Stimulated activated CD8-positive, alpha-beta memory T cell treated with anti-CD3 and anti-CD28 coated beads, Interleukin-4, amount 100 ng/mL, for 24 hours (primary cell): ENCODE data around the gene PLEKHD1.
A peak's percentile ranks its signal among the peaks of the same experiment; 100 is the strongest.

ENCODE experiments used
- DNase-seq: peaks from one replicate; pipeline ENCODE4 v3.0.0-alpha.2; 2020; ENCODE audit warnings: low read depth

Gene PLEKHD1

GRCh38 chr14:69547701-69548348 is 63.3 kb downstream of the PLEKHD1 start:
- peak; percentile 11 for DNase-seq

DNA sequence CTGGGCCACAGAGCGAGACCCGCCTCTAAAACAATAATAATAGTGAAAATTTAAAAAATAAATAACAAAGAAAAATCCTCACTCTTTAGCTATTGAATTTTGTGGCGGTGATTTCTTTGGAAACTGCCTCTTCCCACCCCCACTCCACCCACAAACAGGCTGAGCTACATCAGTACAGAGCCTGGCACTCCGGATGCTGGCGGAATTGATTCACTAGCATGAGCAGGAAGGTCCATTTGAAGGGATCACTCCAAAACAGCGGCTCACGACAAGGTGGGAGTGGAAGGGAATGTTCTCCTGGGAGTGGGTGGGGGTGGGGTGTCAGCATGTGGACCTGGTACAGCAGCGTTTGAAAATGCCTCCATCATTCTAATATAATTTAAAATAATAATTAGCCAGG is 64.0 kb downstream of the PLEKHD1 start:
- no peak for DNase-seq

DNA sequence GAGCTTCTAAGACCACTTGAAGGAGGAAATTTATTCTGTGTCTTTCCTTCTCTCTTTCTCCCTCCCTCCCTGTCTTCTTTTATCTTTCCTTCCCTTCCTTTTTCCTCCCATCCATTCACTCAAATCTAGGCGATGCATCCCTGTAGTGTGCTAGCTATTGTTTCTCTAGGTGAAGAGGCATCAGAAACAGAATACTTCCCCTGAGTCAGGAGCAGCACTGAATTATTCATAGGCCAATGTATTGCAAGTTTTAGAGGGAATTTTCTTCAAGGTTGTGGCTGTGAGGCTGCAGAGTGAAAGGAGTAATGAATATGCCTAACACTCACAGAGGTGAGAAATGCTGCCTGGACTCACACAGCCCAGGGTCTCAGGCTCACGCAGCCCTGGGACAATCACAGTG is 67.0 kb downstream of the PLEKHD1 start:
- DNase-seq, result no peak

DNA sequence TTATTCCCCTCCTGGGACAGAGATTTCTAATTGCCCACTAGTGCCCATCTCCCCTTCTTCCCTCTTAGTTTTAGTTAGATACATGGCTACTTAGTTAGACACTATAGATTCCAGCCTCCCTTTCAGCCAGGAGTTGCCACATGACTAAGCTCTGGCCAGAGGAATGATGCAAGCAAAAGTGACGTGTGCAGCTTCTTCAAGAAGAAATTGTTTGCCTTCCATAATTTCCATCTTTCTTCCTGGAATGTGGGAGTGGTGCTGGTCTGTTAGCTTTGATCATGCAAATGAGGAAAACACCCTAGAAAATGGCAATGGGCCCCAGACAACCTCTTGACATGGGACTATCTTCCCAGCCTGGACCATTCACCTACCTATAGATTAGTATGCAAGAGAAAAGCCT is 68.7 kb downstream of the PLEKHD1 start:
- DNase-seq, result no peak

DNA sequence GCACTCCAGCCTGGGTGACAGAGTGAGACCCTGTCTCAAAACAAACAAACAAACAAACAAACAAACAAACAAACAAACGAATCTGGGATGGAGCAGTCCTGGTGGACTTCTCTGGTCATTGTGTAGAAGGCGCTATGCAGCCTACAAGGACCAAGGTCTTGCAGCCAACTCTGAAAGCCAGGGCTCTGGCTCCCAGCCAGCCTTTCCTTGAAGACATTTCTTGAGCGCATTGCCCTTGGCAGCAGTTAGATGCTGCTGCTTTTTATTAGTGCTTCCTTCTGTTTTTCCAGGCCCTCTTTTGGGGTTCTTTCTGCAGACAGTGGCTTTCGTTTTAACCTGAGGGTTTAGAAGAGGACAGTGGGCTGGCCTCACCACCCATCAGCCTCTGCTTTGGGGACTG is 70.0 kb downstream of the PLEKHD1 start:
- no peak for DNase-seq

- DNase-seq, result no peak
Measured at GRCh38 chr14:69558774-69559173, 74.2 kb downstream of the PLEKHD1 start.

DNA sequence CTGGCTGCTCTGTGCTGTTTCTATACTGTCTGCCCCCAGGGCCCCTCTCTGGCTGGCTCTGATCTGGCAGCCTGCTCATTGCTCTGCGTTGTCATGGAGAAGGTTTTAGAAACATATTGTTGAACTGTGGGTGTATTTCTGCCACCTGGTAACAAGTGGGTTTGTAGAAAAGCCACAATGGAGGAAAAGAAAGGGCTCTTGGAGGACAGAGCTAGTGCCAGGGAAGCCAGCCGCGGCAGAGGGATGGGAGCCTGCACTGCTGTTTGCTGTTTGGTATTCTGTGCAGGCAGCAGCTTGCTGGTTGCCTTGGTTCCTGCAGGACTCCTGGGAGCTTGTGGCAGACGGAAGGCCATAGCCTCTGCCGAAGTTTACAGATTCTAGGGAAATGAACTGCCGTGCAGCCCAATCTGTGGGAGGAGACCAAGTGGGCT is 75.1 kb downstream of the PLEKHD1 start:
- DNase-seq, result no peak

GRCh38 chr14:69560826-69561225 is 76.3 kb downstream of the PLEKHD1 start:
- DNase-seq, result no peak

DNA sequence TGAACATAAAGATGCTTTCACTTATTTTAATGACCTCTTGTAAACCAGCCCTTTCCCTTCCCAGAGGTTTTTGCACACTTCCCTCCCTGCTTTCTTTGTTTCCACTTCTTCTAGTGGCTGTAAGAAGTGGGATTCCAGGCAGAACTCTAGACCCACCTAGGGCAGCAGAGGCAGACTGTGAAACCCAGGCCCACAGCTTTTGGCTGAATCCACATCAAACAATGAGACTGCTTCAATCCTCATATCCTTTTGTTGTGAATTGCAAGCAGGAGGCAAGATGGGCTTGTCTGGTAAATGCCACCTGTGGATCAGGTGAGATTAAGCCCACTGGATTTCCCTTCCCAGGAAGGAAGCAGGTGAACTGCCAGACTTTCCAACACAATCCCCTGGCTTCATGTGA is 77.4 kb downstream of the PLEKHD1 start:
- DNase-seq, result no peak

- DNase-seq, result no peak
Measured at GRCh38 chr14:69567563-69567962, 83.0 kb downstream of the PLEKHD1 start.

DNA sequence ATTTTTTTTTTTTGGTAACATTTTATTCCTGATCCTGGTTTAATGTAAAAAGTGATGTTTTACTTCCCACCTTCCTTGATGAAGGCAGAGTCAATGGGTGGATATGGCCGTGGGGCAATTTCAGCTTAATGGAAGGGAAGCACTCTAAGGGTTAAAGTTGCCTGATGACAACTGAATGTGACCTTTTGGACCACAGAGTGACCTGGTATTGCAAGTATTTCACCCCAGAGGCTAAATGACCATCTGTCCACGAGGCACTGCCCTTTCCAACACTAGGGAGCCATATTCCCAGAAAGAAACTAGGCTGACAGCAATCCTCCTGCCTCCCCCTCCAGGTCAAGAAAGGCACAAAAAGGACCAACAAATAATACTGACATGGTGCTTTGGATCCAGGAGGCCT is 85.3 kb downstream of the PLEKHD1 start:
- no peak for DNase-seq

- DNase-seq, result no peak
Measured at GRCh38 chr14:69570836-69571330, 86.4 kb downstream of the PLEKHD1 start.

DNA sequence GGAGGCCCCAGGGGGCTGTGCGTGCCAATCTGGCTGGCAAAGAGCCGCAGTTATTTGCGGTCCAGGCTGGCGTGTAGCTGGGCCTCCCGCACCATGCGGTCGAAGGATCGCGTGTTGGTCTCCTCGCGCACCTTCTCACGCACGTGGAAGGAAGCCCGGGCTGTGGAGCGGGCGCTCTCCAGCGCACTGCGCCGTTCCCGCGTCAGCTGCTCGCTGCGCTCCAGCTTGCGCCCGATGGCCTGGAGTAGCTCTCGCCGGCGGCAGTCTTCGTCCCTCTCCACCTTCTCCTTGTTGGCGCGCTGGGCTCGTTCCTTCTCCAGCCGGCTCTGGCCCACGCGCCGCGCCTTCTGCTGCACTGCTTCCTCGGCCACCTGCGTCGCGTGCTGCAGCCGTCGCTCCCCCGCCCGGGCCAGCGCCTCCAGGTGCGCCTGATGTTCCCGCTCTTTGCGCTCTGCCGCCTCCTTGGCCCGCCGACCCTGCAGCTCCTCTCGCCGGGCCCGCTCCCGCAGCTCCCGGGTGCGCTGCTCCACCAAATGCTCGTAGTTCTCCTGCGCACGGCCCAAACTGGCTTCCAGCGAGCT is 87.0 kb downstream of the PLEKHD1 start:
- no peak for DNase-seq

- no peak for DNase-seq
Measured at GRCh38 chr14:69572030-69572840, 87.7 kb downstream of the PLEKHD1 start.

GRCh38 chr14:69572841-69573135 is 88.3 kb downstream of the PLEKHD1 start:
- no peak for DNase-seq

GRCh38 chr14:69573205-69573830 is 88.8 kb downstream of the PLEKHD1 start:
- DNase-seq, result no peak

DNA sequence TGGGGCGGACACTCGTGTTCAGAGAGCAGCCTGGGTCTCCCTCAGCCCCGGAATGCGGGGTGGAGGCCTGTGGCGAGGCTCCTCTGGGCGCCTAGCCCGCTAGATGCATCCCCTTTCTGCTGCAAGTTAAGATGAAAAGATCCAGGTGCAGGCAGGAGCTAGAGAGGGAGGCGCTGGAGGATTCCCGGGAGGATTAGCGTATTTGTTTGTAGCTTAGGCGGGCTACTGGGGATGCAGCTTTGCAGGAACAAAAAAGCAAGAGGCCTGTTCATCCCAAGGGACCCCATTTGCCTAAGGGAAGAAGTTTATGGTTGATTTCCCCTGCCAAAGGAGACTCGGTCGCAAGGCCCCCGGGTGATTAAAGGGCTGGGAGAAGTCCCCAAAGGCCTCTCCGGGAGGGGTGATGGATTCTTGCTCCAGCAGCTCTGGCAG is 89.3 kb downstream of the PLEKHD1 start:
- DNase-seq, result no peak

- peak; percentile 67 for DNase-seq
Measured at GRCh38 chr14:69574263-69574953, 89.9 kb downstream of the PLEKHD1 start, which contains the start of gene CCDC177. TSS of gene CCDC177 (minus strand) at chr14:69574871. CDS start at chr14:69573622, 1,249 bp downstream.

DNA sequence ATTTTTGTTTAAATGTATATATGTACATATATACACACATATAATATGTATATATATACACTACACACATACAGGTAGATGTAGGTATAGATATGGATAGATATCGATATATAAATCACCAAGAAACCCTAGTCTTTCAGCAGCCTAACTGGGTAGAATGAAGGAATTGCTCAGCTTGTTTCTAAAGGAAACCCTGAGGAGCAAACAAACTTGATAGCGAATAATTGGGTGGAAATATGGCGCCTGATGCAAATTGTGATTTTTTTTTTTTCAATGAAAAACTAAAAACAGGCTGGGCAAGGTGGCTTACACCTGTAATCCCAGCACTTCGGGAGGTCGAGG is 90.4 kb downstream of the PLEKHD1 start:
- no peak for DNase-seq

DNA sequence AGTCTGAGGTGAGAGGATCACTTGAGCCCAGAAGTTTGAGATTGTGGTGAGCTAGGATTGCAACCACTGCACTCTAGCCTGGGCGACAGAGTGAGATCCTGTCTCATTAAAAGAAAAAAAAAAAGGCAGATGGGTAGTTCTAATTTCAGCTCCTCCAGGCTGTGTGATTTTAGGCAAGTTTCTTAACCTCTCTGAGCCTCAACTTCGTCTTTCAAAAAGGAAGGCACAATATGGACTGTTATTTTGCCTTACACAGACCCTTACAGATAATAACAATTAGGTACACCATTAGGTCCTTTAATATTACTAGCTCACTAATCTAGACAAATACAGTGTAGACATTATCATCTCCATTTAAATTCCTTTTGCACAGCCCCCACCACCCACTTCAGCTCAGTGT is 94.9 kb downstream of the PLEKHD1 start:
- no peak for DNase-seq

DNA sequence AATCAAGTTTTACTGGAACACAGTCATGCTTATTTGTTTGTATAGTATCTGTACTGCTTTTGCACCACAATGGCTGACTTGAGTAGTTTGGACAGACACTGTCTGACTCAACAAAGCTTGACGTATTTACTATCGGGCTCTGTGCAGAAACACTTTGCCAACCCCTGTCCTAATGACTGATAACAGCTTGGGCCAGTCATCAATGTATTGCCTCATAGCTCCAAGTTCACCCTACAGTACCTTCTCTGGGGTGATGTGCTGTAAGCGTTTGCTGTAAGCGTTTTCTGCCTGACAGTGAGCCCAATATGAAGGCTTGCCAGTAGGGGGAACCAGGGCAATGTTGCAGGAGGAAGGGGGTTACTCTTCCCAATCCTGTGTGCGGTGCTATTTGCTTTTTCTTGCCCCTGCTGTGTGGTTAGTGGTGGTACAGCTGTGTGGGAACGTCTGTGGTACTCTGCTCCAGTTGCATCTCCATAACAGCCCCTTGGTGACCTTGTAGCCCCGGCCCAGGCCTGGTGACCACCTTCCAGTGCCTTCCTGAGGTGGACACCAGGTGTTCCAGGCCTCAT is 95.6 kb downstream of the PLEKHD1 start:
- DNase-seq, result no peak
